ENCODE results near the gene CAPN3.

DNA sequence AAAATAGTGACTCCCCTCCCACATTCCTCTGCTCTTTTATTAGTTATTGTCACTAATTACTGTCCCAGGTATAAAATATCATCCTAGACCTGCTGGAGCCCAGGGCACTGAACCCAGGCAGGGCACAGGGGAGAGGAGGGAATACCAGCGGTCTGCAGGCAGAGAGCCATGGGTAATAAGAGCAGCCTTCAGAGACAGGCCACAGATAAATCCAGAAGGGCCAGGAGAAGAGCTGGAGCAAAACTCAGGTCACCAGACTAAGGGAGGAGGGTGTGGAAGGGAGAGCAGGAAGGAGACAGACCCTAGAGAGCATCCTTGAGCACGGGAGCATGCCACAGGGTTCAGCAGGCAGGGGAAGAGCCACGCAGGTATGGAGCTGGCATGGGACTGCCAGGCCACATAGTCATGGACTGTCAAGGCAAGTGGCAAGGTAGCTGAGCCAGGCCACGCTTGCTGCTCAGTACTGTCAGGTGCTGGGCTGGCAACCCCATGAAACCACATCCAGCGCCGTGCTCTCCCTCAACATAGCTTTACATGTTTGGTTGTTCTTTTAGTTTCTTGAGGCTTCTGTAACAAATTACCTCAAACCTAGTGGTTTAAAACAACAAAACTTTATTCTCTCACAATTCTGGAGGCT lies 15.6 kb upstream of the CAPN3 start:
- TF ChIP-seq, protein P1, sequence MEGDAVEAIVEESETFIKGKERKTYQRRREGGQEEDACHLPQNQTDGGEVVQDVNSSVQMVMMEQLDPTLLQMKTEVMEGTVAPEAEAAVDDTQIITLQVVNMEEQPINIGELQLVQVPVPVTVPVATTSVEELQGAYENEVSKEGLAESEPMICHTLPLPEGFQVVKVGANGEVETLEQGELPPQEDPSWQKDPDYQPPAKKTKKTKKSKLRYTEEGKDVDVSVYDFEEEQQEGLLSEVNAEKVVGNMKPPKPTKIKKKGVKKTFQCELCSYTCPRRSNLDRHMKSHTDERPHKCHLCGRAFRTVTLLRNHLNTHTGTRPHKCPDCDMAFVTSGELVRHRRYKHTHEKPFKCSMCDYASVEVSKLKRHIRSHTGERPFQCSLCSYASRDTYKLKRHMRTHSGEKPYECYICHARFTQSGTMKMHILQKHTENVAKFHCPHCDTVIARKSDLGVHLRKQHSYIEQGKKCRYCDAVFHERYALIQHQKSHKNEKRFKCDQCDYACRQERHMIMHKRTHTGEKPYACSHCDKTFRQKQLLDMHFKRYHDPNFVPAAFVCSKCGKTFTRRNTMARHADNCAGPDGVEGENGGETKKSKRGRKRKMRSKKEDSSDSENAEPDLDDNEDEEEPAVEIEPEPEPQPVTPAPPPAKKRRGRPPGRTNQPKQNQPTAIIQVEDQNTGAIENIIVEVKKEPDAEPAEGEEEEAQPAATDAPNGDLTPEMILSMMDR (IDR thresholded peaks at IDR 0.05; ENCODE audit: insufficient read depth, low read length): no peak
- no peak for TF ChIP-seq GABPA (IDR thresholded peaks at IDR 0.05; ENCODE audit: low read depth)

Measured in HL-60 (cell line).